ENCODE results near the gene SPAG16.

DNA sequence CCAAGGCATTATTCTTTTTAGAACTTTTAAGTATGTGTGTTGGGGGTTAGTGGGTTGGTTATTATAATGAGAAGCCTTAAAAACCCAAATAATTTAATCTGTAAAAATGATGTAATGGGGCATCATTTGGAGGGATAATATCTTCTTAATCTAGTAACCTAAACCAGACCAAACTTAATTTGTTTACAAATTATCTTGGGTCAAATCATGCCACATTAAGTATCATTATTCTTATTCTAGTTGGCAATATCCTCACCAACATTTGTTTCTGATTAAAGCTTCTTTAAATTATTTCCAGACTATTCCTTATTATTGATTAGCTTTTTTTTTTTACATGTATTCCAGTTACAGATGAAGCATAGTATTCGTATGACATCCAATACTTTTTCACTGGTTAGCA, 1041.1 kb downstream of the SPAG16 start:
- TF ChIP-seq POLR2A (IDR thresholded peaks at IDR 0.05; ENCODE audit: borderline replicate concordance, extremely low read depth, insufficient read depth, insufficient read length) (no peak), POLR2AphosphoS5 (IDR thresholded peaks at IDR 0.05; ENCODE audit: low read depth, low read length) (no peak), CTCF (IDR thresholded peaks at IDR 0.05 in 2 of 3, conservative IDR thresholded peaks at IDR 0.05 in 1 of 3; ENCODE audit: borderline replicate concordance in 1 of 3, insufficient read depth in 1 of 3, low read depth in 2 of 3, low read length in 2 of 3) (no peak), YY1 (IDR thresholded peaks at IDR 0.05; ENCODE audit: extremely low read depth, insufficient replicate concordance, low read depth, low read length) (no peak), ATF3 (IDR thresholded peaks at IDR 0.05) (no peak), TCF7L2 (IDR thresholded peaks at IDR 0.05; ENCODE audit: borderline replicate concordance, extremely low read depth, insufficient read depth, insufficient read length) (no peak)
- TF ChIP-seq, protein P1, sequence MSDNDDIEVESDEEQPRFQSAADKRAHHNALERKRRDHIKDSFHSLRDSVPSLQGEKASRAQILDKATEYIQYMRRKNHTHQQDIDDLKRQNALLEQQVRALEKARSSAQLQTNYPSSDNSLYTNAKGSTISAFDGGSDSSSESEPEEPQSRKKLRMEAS (IDR thresholded peaks at IDR 0.05): no peak
